ENCODE measurements around the gene NOL4L.

NOL4L gene

DNA sequence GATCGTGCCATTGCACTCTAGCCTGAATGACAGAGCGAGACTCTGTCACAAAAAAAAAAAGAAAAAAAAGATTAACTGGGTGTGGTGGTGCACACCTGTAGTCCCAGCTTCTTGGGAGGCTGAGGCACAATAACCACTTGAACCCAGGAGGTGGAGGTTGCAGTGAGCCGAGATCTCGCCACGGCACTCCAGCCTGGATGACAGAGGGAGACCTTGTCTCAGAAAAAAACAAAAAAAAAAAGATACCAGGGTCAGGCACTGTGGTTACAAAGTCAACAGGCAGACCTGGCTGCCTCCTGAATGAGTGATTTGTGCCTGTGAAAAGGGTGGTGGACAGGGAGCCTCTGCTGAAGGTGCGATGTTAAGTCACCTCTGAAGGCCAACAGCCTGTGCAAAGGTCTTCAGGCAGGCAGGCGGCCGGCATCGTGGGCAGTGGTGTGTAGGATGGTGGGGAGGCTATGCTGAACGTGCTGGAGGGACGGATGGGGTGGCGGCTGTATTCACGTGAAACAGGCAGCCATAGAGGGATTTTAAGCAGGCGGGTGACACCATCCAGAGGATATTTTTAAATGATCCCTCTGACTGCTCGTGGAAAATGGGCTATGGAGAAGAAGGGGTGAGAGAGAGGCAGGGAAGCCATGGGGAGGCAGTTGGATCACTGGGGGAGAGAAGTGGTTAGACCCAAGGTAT is 41.4 kb downstream of the NOL4L start:
- in situ Hi-C loops (cut with MboI; ENCODE audit: low sequenced_read_pairs), result no loop called here

DNA sequence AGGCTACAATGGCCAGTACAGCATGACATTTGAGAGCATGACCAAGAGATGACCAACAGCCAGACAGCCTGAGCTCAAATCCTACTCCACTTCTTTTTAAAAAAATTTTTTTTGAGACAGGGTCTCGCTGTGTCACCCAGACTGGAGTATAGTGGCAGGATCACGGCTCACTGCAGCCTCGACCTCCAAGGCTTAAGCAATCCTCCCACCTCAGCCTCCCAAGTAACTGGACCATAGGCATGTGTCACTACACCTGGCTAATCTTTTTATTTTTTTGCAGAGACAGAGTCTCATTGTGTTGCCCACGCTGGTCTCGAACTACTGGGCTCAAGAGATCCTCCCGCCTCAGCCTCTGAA is 42.9 kb downstream of the NOL4L start:
- in situ Hi-C loops (cut with MboI; ENCODE audit: low sequenced_read_pairs), result no loop called here

DNA sequence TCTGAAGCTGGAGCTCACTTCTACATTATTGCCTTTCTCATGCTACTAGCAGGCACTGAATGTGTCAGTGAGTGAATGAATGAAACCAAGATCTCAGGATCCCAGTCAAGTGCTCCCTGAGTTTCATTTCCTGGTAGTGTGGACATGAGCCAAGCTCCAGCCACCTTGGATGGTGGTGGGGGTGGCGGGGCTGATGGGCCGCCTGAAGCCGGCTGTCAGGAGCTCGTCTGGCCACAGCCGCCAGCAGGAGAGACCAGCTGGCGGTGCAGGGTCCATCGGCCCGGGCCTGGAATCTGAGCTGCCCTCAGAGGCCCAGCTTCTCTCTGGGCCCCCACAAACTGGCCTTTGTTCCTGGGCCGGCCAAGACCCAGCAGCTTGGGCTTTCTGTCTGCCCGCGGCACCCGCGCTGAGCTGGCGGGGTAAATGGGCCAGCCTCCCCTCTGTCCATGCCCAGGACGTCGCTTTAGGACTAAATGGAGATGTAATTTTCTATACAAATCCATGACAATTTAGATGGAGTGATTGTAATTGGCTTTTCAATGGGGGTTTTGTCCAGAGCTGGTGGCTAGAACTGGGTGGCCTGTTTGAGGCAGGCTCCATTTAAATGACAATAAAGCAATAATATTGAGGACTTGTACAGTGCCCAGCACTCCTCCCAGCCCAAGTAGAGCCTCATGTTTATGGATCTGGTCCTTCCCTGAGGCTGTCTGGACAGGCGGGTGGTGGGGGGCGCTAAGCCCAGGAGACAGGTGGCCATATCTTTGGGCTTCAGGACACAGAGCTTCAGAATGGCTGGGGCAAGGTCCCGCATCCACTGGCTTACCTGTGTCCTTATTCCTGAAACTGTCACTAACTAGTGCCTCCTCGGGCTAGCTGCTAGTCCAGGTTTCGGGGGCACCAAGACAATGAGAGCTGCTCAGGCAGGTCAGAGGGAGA is 43.5 kb downstream of the NOL4L start:
- in situ Hi-C loops (cut with MboI; ENCODE audit: low sequenced_read_pairs), result no loop called here

DNA sequence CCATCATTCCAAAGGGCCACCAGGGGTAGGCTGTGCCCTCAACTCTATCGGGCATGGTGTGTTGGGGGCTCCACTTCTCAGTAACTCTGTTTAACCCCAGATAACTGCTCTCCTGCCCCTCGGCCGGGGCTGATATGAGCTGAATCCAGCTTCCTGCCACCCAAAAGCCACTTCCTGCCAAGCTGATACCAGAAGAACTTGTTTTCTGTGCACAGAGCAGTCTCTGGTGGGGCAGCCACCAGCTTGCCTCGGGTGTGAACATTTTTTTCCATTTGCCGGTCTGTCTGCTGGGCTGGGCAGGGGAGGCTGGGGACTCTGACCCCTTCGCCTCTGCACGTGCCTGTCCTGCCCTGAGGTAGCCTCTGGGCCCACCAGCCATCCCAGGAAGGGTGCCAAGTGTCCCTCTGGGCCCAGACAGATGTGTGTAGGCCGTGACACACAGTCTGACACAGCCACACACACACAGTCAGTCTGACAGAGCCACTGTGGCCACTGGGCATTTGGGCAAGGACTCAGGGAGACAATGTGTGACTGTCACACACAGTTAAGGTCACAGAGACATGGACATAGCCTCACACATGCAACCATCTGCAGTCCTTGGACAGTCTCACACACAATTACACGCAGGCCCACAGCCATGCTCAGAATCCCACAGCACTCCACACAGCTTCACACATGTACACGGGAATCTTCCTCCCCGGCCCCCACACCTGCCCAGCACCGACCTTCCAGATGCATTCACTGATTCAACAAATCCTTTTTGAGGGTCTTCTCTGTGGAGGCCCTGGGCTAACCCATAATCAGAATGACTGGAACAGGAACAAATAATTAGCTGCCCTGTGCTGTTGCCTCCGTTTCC is 45.1 kb downstream of the NOL4L start:
- in situ Hi-C loops (cut with MboI; ENCODE audit: low sequenced_read_pairs), result no loop called here

DNA sequence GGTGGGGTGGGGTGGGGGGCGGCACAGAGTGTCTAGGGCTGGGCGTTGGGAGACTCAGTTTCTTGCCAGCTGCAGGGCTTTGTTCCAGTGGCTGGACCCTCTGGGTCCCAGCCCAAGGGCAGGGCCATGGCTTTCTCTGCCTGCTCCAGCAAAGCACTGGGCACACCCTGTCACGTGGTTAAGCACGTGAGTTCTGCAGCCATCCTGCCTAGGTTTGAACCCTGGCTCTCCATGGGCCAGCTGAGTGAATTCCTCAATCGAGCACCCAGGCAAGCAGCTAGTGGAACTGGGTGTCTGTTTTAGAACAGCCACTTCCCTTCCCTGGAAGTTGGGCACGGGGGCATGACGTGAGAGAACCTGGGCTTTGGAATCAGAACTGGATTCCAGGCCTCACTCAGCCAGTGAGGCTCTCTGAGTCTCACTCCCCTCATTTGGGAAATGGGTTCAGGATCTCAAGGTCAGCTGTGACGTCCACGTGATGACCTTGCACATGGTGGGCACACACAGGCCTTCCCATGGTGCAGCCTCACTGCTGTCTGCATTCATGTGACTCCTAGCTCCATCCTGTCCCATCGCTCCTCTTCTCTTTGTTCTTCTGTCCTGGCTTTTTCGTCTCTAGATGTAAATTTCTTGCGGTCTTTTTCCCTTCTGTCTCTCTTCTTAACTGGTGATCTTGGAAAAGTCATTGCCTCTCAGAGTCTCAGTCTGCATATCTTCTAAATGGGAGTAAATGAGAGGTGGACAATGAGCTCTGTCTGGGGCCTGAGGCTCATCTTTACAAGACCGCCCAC is 45.9 kb downstream of the NOL4L start:
- in situ Hi-C loops (cut with MboI; ENCODE audit: low sequenced_read_pairs), result no loop called here

DNA sequence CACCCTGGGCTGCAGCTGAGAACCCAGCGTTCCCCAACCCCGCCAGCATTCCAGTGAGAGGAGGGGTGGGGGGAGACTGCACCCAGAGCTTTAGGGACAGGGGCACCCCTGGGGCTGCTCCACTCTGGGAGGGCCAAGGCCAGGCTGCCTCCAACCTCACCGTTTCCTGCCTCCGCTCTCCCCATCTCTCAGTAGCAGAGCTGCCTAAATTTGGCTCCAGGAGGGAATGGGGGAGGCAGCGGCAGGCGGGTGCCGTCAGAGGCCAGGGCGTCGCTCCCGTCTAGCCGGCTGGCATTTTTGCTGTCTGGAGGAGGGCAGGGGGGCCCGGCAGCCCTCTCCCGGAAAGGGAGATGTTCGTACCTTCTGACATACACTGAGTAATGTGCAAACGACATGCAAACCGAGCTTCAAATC is 46.6 kb downstream of the NOL4L start:
- in situ Hi-C loops (cut with MboI; ENCODE audit: low sequenced_read_pairs), result no loop called here

DNA sequence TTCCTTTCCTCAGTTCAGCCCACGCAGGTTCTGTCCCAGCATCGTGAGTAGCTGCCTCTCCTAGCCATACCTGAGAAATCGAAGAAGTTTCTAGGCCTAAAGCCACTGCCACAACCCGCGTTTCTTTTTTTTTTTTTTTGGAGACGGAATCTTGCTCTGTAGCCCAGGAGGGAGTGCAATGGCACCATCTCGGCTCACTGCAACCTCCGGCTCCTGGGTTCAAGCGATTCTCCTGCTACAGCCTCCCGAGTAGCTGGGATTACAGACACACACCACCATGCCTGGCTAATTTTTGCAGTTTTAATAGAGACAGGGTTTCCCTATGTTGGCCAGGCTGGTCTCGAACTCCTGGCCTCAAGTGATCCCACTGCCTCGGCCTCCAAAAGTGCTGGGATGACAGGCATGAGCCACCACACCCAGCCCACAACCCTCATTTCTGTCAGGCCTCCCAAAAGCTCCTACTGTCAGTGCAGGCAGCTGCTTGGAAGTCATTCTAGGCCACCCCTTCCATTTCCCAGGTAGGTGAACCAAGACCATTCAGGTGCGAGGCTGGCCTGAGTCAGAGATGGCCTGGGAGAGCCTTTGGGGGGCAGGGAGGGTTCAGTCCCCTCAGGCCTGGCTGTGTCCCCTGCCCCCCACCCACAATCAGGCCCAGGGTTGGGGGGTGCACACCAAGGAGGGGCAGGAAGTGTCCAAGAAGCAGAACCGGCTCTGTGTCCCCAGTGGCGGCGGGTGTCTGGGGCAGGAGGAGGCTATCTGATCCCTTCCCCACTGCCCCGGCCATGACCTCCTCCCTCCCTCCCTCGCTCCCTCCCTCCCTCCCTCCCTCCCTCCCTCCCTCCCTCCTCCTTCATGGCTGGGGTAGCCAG is 47.2 kb downstream of the NOL4L start:
- in situ Hi-C loops (cut with MboI; ENCODE audit: low sequenced_read_pairs), result no loop called here

DNA sequence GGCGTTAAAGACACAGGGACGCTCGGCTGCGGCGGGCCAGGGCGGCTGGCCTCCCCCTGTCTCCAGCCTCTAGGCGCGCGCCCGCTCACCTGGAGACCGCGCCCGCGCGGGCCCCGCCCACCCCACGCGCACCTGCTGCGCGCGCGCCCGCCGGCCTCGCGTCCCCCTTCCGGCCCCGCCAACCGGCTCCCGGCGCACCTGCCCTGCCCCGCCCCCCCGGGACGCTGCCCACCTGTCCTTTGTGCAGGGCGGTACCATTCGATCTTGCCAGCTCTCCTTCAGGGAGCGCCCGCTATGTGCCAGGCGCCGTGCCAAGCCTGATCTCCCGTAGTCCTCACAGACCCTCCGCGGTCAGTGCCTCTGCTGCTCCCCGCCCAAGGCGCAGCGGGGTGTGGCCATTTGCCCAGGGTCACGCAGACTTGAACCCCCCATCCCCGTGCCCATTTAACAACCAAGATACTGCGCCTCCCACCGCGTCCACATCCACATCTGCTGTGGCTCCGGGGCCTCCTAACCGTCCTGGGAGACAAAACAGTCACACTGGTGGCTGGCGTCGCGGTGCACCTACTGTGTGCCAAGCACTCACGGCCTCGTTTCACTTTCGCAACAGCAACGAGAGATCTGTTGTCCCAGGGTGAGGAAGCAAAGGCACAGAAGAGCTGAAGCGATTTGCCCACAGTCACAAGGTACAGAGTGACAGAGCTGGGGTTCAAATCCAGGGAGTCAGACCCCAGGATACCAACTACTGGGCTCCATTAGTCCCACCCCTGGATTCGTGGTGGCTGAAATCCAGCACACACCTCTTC is 48.1 kb downstream of the NOL4L start:
- in situ Hi-C loops (cut with MboI; ENCODE audit: low sequenced_read_pairs), result no loop called here

DNA sequence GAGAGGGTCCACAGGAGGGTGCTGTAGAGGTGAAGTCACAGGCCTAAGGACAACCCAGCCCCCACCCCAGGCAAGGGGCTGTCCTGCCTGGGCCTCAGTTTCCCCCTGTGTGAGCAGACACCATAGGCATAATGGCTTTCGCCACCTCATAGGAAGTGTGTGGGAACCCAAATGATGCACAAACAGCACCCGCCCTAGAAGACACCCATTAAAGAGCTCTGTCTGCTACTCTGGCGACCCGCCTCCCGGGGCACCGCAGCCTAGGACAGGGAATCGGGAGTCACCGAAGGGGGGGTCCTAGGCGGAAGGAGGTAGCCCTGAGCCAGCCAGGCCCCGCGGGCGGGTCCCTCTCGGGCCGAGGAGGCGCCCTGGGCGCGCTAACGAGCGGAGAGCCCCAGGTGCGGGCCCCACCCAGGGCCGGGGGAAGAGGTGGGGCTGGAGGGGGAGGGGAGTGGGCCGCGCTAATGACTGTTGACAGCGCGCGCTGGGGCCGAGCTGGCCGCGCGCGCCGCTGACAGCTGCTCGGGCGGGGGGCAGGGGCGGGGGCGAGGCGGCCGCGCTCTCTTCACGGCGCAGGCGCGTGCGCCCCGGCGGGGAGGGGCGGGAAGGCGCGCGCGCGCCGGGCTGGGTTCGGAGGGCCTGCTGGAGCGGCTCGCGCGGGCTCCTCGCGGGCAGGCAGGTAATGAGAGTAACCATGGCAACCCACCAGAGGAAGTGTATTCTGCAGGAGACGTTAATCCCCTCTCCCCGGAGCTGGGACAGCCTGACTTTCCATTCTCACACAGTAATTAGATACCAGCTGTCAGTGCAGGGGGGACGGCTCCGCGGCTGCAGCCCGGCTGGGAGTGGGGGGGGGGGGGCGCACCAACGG is 48.9 kb downstream of the NOL4L start:
- in situ Hi-C loops (cut with MboI; ENCODE audit: low sequenced_read_pairs), result no loop called here

DNA sequence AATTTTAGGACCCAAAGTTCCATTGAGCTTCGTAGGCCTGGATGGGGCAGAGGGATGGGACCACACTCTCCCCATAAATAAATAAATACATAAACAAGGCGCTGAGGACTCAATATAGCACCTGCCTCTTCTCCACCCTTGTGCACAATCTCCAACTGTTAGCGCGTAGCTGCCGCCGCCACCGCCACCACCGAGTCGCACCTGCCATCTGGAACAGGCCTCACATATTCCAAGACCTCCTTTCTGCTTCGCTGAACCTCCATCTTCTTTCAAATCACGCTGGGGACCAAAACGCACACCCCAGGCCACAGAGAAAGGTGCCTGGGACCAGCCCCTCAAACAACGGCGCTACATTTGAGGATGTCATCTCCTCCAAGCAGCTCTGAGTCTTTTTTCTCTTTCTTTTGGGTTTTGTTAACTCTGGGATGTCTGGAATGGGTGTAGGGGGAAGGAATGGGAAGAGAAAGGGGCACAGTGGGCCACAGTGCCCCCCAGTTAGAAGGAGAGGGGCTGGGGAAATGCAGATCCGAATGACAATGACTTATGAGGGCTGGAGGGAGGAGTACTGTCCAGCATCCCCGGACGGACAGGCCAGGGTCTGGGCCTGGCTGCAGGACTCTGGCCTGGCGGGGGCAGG is 49.7 kb downstream of the NOL4L start:
- in situ Hi-C loops (cut with MboI; ENCODE audit: low sequenced_read_pairs), result no loop called here

DNA sequence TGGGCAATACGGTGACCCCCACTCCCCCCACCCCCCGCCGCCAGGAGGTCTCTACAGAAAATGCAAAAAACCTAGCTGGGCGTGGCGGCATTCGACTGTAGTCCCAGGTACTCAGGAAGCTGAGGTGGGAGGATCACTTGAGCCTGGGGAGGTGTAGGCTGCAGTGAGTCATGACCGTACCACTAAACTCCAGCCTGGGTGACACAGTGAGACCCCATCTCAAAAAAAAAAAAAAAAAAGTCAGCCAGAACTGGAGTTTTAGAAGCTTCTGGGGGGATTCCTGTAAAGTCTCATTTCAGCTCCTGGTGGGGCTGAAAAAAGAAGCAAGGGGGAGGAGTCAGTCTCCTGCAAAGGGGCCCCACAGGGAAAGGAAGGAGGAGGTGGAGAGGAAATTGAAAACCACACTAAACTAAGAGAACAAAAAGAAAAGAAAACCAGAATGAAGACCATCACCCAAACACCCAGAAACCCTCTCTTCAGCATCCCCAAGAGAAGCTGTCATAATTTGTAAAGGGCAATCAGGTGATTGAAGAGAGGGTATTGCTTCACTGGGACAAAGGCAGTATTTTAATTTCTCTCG is 50.4 kb downstream of the NOL4L start:
- in situ Hi-C loops (cut with MboI; ENCODE audit: low sequenced_read_pairs), result no loop called here

DNA sequence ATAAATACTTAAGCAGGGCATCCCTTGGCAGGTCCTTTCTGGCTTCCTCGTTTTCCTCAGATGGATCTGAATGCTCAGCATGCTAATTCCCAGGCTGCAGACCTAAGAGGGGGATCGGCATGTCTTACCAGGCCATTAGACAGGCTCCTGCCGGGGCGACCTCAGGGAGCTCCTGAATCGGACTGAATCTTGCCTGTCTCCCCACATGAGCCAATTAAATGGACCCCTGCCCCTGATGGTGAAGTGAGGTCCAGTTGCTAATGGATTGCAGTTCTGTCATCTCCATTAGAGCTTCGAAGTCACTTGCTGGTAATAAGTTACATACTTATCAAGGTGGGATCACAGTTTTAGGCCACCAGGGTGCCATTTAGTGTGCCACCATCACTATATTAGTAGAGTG is 51.4 kb downstream of the NOL4L start:
- in situ Hi-C loops (cut with MboI; ENCODE audit: low sequenced_read_pairs), result no loop called here

DNA sequence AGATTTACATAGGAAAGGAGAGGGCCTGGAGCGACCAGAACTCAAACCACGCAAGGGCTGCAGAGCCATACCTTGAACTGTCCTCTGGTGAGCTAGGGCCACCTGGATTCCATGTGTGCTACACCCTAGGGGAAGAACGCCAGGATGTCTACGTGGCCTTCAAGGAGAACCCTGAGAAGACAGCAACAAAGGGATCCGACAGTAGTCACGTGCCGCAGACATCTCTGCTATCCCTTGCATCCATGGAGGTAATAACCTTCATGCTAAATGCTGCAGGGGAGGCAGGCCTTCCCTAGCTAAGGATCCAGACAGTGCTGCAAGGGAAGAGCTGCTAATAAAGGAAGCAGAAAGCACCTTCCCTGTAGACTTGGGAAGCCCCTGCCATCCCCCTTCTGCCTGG is 52.9 kb downstream of the NOL4L start:
- in situ Hi-C loops (cut with MboI; ENCODE audit: low sequenced_read_pairs), result no loop called here

DNA sequence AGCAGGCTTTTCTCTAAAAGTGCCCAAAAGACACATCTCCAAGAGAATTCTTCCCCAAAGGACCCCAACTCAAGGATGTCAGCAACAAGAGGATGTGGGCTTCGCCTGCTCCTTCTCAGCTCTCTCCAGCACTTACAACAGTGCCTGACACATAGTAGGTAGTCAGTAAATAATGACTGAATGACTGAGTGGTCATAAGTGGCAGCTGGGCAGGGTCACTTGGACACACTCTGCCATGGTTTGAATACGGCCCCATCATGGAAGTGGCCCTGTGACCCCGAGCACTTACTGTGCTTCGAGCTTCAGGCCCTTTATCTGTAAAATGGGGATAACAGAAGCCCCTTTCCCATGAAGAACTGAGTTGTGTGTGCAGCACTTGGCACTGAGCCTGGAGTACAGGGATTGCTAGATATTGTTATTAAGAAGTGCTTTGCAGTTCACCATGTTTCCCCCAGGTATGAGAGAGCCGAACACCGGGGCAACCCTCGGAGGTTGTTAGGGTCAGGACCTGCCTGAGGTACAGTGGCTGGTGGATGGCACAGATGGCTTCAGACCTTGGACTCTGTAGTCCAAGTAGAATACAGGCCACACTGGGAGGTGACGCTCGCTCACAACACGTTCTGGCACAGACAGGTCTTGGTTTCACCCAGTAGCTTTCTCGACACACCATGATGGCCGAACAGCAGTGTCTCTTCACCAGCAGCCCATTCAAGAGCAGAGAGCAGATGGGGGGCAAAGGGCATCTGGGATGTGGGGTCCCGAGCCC is 56.0 kb downstream of the NOL4L start:
- in situ Hi-C loops (cut with MboI; ENCODE audit: low sequenced_read_pairs), result no loop called here

DNA sequence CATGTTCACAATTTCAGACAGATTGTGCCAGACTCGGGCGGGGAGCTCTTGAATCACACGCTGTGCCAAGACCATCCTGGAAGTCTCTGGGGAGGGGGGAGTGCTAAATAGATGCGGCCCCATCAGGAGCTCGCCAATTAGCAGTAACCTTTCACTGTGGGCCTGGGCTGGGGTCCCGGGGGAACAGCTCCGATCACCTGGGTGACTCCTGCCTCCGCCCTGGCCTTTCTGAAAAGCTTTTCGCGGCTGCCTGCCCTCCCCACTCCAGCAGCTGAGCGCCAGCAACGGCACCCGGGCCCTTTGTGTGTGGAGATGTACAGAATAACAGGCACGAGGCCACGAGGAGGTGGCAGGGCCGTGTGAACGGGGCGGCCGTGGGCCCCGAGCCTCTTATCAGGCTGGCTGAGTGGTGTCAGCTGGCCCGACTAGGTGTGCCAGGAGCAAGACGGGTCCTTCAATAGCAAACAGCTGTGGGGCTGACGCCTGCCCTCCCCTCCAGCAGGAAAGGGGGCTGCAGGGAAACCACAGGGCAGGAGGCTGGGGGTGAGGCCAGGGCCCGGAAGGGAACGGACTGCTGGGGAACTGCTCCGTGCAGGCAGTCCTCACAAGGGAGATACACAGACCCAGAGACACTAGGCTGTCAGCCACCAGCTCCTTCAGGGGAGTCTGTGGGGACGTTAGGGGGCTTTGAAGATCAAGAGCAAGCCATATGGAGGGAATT is 56.8 kb downstream of the NOL4L start:
- in situ Hi-C loops (cut with MboI; ENCODE audit: low sequenced_read_pairs), result no loop called here

Measured in HL-60/S4 (cell line).